NCI-H2029 (cell line): Measurements from ENCODE around the gene MUC2.

Source experiments
- DNase-seq: peaks from one replicate; lab custom pipeline; 2025; lab: John Stamatoyannopoulos, UW

The MUC2 gene

GRCh38 chr11:1036931-1037330 is 37.7 kb upstream of the MUC2 start:
- DNase-seq = no peak

- DNase-seq = no peak
Observed at GRCh38 chr11:1037506-1038055, 37.1 kb upstream of the MUC2 start.

GRCh38 chr11:1038361-1038760 is 36.3 kb upstream of the MUC2 start:
- no peak for DNase-seq

- DNase-seq = no peak
Observed at GRCh38 chr11:1038921-1039320, 35.8 kb upstream of the MUC2 start.

GRCh38 chr11:1039481-1040427 is 34.9 kb upstream of the MUC2 start:
- no peak for DNase-seq

GRCh38 chr11:1040428-1041148 is 34.1 kb upstream of the MUC2 start:
- DNase-seq = no peak

GRCh38 chr11:1041149-1041467 is 33.6 kb upstream of the MUC2 start:
- no peak for DNase-seq

- no peak for DNase-seq
Observed at GRCh38 chr11:1041471-1041870, 33.2 kb upstream of the MUC2 start.

GRCh38 chr11:1041936-1042608 is 32.6 kb upstream of the MUC2 start:
- no peak for DNase-seq

- DNase-seq = no peak
Observed at GRCh38 chr11:1042626-1043562, 31.8 kb upstream of the MUC2 start.

GRCh38 chr11:1043563-1044096 is 31.0 kb upstream of the MUC2 start:
- peak; percentile 47 for DNase-seq

- no peak for DNase-seq
Observed at GRCh38 chr11:1044160-1044559, 30.5 kb upstream of the MUC2 start.

- no peak for DNase-seq
Observed at GRCh38 chr11:1047595-1048156, 27.0 kb upstream of the MUC2 start.

- no peak for DNase-seq
Observed at GRCh38 chr11:1048375-1049070, 26.2 kb upstream of the MUC2 start.

- DNase-seq = no peak
Observed at GRCh38 chr11:1049071-1049405, 25.6 kb upstream of the MUC2 start.

GRCh38 chr11:1049431-1049891 is 25.2 kb upstream of the MUC2 start:
- peak; percentile 56 for DNase-seq

GRCh38 chr11:1049911-1050580 is 24.6 kb upstream of the MUC2 start:
- DNase-seq = no peak

- DNase-seq = peak; percentile 60
Observed at GRCh38 chr11:1050581-1051355, 23.9 kb upstream of the MUC2 start.
